GM21786 (cell line): ENCODE measurements around the gene MAML3.
A peak's percentile ranks its signal among the peaks of the same experiment; 100 is the strongest.

Experiments used
- ATAC-seq: cut with Tn5 transposase; IDR thresholded peaks from one replicate; pipeline ENCODE4 v1.9.1; 2021; ENCODE audit not compliant: unreplicated experiment

The MAML3 gene

DNA sequence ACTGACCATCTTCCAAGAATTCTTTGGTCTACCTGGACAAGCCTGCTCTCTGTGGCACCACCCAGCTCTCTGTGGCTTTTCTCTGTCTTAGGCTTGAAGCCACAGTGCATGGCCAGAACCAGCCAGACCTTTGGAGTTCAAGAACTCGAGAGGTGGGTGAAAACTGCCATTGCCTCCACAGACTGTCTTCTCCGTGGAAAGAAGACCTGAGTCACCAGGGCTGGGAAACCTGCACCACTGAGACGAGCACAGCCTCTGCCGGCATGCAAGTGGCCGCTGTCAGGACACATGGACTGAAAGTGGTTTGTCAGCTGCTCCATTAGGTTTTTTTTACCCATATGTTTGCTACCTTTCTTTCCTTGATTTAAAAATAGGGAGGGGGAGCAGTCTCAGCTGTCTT is 413.9 kb downstream of the MAML3 start:
- ATAC-seq: no peak

DNA sequence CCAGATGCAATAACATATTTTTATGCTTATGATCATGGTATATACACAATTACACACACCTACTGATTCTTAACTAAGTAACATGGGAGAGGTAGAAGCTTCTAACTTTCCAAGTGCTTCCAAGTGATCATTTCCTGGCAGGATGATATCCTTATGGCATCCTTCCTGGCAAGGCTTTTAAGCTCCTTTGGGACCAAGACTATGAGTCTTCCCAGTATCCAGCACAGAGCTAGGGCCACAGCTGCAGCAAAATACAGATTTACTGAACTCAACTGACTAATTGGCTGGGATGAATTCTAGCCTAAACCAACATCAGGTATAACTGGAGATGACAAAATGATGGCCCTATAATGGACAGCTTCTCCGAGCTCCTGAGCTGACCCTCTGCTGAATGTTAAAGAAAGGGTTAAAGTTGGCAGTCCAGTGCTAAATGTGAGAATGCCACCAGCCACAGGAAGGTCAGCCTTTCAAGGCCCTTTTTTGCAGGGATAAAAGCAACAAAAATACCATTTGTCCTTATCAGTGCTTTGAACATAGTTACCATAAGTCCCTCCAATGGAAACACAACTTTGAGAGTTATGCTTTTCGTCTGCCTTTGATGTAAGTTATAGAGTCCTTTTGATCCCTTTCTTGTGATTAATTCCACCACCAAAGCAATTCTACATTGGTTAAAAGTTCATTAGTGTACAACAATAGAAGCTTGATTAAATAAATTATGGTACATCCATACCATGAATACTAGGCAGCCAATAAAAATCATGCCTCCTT is 415.0 kb downstream of the MAML3 start:
- no peak for ATAC-seq

DNA sequence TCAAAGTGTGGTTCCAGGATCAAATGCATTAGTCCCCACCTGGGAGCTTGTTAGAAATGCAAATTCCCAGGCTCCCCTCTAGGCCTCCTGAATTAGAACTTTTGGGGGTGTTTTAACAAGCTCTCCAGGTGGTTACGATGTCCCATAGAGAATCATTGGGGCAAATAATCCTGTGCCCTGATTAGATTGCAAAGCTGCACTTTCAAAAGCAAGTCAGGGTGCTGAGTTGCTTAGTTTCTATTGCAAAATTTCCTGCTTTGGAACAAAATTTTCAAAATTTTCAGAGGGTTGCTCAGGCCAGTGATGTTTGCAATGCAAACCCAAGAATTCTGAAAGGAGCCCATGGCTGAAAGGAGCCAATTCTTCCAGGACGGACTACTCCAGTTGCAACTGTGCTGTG is 417.3 kb downstream of the MAML3 start:
- no peak for ATAC-seq

DNA sequence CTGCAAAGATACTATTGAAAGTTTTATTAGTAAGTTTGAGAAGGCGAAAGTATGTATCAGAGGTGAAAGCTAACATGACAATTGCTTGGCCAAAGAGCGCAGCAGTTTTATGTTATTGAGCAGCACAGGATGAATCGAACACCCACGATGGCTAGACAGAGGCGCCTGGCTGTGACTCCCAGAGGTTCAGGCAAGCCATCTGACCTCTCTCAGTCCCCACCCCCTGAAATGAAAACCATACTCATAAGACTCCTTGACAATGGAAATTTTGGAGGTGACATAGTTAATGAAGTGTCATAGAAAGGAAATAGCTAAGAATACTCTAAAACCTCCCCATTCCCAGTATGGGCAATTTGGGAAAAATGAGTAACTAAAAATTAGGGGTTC is 417.7 kb downstream of the MAML3 start:
- ATAC-seq: no peak

DNA sequence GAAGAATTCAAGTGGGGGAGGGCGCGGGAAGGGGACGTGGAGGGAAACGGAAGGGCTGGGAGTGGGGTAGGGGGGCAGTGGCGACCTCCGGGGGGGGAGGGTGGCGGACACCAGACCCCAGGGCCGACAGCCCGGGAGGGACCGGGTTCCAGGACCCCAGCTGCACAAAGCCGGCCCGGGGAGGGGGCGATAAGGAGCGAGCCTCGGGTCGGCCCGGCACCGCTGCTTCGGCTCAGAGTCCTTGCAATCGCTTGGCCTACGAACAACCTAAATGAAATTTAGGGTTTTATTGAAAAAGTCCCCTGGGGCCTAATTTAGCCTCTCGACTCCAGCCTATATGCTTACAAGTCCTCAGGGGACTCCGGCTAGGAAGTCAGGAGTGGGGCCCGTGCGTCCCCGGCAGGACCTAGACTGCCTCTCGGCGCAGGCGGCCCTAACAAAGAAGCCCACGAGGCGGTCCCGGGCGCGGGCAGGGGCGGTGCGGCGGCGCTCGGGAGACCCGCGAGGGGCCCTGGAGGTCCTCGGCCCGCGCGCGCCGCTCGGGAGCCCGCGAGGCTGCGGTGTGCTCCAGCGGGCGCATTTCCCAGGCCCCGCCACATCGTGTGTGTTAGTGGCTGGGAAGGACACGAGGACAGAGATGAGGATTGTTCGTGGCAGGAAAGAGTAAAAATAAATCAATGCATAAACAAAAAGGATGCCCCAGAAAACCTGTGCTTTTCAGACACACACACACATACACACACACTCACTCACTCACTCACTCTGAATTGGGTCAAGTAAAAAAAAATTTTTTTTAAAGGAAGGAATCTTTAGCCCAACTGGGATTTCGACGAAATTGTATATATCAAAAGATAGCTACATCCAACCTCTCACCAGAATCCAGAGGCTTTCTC is 418.4 kb downstream of the MAML3 start:
- no peak for ATAC-seq

DNA sequence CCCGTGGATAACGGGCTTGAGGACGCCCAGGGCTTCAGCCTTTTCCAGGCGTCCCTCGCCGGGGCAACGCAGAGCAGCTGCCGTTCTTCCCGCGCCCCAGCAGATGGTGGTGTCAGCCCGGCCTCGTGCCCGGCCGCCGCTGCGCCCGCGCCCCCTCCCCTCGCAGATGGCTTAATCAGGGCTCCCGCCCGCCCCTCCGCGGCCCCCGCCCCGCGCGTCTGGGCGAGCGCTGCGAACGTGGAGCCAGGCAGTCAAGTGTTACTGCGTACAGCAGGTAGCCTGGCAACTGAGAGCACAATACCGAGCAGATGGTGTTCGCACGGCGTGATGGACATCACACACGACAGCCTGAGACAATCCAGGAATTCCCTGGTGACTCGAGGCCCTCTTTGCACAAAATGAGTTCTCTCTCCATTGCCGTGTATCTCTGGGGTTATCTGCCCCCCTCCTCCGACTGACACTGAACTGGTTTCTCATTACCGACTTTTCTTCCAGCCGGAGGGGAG is 419.1 kb downstream of the MAML3 start:
- peak; percentile 65 for ATAC-seq

DNA sequence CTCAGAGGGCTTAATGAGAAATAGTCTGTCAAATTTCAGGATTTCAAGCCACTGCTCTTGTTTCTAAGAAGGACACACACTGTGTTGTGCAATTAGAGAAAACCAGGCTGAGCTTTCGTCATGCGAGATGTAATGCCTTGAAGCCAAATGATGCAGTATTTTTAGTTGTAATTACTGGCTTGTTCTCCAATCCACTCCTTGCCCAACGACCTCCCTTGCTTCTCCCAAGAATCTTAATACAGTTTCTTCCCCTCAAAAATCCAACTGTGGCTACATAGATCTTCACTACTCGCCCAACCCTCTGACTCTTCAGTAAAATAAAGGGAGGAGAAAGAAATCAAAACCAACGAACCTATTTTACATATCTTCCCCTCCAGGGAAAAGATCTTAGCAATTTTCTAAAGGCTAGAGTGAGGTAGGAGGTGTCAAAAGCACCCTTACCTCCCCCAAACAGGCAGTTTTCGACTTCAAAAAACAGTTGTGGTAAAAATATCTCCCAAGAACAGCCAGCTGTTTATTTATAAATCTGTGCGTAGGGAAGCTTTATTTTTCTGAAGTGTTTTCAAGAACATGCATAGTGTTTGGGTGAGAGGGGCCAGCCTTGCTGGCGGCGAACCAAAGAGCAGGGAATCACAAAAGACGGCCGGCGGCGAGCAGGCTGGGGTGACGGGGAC is 419.6 kb downstream of the MAML3 start:
- no peak for ATAC-seq

DNA sequence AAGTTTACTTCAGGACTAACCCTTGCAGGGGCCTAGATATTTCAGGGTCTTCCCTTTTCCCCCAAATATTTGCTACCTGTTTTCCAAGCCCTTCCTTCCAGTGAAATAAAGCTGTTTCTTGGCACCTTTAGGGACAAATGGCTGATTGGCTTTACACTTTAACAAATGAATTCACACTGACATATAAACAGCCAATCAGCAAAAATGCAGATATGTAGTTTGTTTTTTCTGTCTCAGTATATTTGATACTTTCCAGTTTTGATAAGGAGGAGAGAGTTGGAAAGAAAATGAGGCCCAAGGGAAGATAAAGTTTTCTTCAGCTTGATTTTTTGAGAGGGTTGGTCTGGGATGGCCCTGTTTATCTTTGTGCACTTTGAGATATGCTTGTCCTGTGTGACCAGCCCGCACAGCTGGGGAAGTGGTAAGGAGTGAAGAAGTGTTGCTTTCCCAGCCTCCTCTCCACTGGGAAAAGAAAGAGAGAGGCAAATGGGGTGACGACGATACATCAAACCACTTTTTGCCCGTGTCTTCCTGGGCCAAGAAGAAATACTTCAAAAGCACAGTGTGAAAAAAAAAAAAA is 420.9 kb downstream of the MAML3 start:
- no peak for ATAC-seq

DNA sequence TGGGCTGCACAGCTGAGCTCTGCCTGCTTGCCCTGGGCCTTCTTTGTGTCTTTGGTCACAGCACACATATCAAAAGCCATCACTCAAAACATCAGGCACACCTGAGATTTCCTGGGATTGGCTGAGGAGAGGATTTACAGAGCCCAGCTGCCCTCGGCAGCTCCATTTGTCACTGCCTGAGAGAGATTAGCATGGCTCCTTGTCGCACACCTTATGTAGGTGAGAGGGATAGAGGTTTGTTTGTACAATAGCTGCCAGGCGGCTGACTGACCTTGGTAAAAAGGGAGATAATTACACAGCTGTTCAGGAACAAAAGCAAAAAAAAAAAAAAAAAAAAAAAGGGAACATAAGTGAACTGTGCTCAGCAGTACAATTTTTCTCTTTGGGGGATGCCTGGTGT is 425.1 kb downstream of the MAML3 start:
- ATAC-seq: no peak

DNA sequence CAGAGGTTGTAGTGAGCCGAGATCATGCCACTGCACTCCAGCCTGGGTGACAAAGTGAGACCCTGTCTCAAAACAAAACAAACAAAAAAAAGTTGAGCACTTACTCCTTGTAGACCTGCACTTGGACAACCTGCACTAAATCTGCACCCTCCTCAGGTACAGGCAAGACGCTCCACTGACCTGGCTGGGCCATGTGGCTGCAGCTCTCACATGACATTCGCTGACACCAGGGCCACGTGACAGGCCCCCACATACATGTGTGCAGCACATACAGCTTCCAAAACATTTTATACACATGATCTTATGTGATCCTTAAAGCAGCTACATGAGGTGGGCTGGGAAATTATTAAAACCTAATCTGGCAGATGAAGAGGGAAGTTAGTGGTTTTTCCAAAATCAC is 425.8 kb downstream of the MAML3 start:
- ATAC-seq: no peak

DNA sequence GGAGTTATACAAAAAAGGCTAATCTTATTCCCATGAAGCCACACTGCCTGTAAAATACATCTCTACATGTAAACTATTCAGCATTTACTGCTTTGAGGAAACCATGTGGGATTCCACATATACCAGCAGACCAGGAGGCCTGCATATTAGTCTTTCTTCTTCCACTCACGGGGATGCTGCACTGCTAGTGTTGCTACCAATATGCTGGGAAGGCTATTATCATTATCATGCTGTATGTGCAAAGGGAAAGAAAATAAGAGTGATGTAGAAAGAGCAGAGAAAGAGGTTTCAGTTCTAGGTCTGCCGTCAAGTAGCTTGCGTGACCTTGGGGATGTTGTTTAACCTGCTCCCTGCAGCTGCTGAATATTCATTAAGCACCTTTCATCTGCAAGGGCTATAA is 427.4 kb downstream of the MAML3 start:
- no peak for ATAC-seq

DNA sequence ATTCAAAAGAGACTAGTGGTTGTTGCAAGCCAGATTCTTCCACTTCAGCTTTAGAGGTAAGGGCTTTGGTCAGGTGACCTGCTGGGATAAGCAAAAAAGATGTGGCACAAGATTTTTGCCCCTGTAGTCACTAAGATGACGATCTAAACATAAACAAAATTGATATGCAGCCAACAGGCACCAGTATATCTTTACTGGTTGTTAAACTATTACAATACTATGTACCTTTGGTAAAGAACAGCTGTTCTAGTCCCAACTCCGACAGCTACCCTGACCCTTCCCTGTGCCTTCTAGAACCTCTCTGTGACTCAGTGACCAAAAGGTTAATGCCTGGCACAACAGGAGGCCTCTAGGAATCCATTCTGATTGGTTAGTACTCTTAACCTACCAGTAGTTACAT is 428.7 kb downstream of the MAML3 start:
- no peak for ATAC-seq

DNA sequence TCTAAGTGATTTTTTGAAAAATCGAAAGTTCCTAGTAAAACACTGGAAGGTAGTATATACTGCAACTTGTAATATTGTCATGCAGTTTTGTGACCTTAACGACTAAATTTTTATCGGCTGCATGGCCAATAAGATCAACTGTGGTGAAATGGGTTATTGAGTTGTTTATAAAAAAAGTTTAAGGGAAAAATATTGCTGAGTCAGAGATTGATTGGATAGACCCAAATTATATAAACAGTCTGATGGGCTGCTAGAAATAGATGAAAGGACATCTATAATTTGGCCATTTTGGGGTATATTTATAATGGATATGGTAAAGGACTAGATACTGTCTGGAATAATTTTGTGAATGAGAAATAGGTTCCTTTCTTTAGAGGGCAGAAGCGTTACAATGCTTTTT is 432.2 kb downstream of the MAML3 start:
- no peak for ATAC-seq

DNA sequence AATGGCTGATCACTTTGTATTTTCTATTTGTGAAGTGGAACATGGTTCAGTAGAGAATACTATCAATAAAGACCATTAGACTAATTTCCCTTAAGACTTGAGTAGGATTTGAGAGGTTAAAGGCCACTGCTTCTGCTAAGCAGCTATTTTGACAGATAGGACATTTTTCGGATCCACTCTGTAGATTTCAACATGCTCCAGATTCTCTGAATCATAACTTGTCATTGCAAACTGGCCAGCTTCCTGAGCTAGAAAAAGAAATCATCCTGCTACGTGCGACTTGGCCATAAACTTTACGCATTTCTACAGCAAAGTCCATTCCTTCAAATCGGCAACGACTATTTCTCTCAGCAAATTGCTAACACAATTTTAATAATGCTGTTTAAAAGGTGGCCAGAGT is 433.2 kb downstream of the MAML3 start:
- ATAC-seq: no peak

DNA sequence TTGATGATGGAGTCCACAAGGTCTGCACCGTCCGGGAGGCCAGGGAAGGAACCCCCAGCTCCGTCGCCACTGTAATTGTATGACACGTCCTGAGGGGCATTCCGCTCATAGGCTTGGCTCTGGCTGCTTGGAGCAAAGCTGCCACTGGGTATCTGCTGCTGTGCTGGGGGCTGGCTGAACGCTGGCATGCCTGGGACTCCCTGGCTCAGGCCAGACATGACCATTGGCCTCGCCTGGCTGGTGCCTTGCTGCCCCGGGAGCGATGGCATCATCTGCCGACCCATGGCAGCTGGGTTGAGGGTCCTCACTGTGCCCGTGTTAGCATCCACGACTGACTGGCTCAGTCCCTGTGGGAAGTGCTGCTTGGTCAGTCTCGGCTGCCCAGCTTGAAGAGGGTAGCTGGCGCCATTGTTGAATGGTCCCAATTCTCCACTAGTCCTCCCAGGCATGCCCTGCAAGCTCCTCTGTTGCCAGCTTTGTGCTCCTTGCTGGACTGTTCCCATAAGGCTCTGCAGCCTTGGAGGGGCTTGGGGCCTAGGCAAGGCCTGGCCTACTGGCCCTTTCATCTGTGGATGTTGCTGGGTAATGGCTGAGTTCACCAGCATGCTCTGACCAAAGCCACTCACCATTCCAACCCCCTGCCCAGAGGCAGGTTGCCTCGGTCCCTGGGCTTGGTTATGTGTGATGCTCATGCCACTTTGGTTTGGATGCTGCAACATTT is 434.4 kb downstream of the MAML3 start:
- ATAC-seq: no peak

DNA sequence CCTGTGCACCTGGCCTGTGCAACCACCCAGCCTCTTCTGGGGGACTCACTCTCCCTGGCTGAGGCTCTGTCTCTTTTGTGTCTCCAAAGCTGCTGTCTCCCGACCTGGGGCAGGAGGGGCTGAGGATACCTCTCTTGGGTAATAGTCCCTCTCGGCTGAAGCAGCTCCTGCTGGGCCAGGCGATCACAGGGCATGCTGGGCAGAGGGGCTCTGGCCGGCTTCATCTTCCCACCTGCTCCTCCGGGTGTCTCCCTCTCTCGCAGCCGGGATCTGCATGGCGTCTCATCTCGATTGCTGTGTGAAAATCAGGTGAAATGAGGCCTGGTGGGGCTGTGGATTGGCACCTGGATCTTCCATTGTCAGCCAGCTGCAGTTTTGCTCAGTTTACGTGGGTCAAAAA is 435.2 kb downstream of the MAML3 start:
- no peak for ATAC-seq

DNA sequence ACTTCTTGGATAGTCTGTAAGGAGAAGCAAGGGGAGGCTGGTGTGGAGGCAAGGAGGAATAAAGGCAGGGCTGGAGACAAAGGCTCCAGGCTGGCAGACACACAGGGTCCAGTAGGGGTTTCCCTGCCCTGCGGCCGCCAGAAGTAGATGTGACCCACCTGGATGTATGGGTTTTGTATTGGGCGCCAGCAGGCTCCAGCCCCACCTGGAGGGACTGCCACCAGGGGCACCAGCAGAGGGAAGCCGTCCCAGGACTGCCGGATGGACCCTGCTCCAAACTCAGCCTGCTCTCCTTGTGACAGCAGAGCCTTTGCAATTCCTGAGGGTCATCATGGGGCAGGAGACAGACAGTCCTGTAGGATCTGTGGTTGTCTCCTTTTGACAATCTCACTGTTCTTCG is 435.6 kb downstream of the MAML3 start:
- no peak for ATAC-seq

DNA sequence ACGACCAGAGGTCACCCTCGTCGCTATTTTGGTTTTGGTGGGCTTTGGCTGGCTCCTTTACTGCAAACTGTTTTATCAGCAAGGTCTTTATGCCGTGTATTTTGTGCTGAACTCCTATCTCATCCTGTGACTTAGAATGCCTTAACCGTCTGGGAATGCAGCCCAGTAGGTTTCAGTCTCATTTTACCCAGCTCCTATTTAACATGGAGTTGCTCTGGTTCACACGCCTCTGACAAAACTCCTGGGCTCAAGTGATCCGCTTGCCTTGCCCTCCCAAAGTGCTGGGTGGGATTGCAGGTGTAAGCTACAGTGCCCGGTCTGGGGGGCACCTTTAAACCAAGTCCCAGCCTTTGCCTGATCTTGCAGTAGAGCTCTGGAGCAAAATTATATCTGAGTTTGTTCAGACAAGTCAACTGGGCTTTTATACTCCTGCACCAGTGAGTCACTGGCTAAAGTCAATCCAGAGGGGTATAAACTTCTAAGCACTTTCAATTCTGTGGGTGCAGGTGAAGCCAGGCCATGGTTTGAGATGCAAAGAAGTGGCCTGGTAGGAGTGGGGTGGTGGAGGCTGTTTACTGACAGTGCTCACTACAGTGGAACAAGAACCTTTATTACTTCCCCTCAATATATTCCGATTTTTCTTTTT is 438.1 kb downstream of the MAML3 start:
- no peak for ATAC-seq

DNA sequence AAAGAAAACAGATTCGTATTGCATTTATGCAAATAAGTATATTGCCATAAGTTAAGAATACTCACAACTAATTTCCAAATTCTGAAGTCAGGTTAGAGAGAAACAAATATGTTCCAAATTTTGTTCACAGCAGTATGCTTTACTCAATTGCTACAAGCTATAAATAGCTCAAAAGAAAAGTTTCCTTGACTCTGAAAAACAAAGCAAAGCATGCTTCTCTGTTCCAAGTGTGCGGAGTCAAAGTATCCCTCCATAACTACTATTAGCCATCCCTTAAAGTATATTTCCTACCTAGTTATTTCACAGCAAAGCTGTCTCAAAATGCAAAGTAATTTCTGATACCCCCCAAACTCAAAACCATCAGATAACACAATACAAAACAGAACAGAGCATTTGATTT is 441.1 kb downstream of the MAML3 start:
- ATAC-seq: no peak

DNA sequence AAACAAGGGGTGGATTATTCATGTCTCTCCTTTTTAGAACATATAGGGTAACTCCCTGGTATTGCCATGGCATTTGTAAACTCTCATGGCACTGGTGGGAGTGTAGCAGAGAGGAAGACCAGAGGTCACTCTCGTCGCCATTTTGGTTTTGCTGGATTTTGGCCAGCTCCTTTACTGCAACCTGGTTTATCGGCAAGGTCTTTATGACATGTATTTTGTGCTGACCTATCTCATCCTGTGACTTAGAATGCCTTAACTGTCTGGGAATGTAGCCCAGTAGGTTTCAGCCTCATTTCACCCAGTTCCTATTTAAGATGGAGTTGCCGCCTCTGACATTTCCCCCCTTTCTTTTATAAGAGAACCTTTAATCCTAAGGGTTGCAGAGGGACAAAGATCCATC is 442.5 kb downstream of the MAML3 start:
- no peak for ATAC-seq
